H1 (cell line): ENCODE data around the gene CHD8. TPM values are rescaled to one million over a fixed set of nuclear protein-coding genes. Genes with fewer than 3 reads are reported as not detected.

Experiments
- CTCF ChIA-PET: fragments of 300-600 bp; sonication (Branson Sonifier 250); formaldehyde crosslinking; loops from one replicate; lab custom pipeline; 2021; ENCODE audit not compliant: partially characterized antibody; lab: Charles Lee
- POLR2A ChIA-PET: fragments of 300-600 bp; sonication (Branson Sonifier 250); formaldehyde crosslinking; loops from one replicate; lab custom pipeline; 2021; ENCODE audit warnings: inconsistent platforms; ENCODE audit not compliant: partially characterized antibody; lab: Charles Lee
- DNase-seq, 2 experiments: peaks; one replicate each; pipeline versions ENCODE4 v3.0.0 to v3.0.0-alpha.2; 2010 to 2022; ENCODE audit warnings: low spot score in 2 of 2, low read depth in 1 of 2, mixed read lengths in 1 of 2
- FAIRE-seq: peaks from 2 replicates; lab custom pipeline; 2011; peaks lifted over from hg19 to GRCh38; lab: Jason Lieb, UNC
- H2AFZ ChIP-seq: 2 replicates; pipeline ENCODE4 v1.8.1; 2012; ENCODE audit warnings: low read length, inconsistent platforms
- H2AK5ac ChIP-seq: 2 replicates; pipeline ENCODE4 v1.6.1; 2013; ENCODE audit warnings: low read depth, low read length
- H2BK120ac ChIP-seq: replicated peaks from 2 replicates; pipeline ENCODE3; 2013; ENCODE audit warnings: low read depth, low read length, inconsistent platforms
- H2BK12ac ChIP-seq: 2 replicates; pipeline ENCODE4 v1.6.1; 2013; ENCODE audit warnings: low read depth, low read length
- H2BK15ac ChIP-seq: 2 replicates; pipeline ENCODE4 v1.6.1; 2013; ENCODE audit warnings: low read length
- H2BK20ac ChIP-seq: 2 replicates; pipeline ENCODE4 v1.6.1; 2013; ENCODE audit warnings: low read length
- H2BK5ac ChIP-seq: 2 replicates; pipeline ENCODE4 v1.6.1; 2013; ENCODE audit warnings: low read depth, low read length
- H3K14ac ChIP-seq: 2 replicates; pipeline ENCODE4 v1.6.1; 2013; ENCODE audit warnings: inconsistent platforms; ENCODE audit not compliant: insufficient read length
- H3K18ac ChIP-seq: 2 replicates; pipeline ENCODE4 v1.6.1; 2013; ENCODE audit warnings: low read length; ENCODE audit errors: extremely low read depth
- H3K23ac ChIP-seq: 2 replicates; pipeline ENCODE4 v1.6.1; 2013; ENCODE audit warnings: inconsistent platforms; ENCODE audit not compliant: insufficient read length
- H3K23me2 ChIP-seq: 2 replicates; pipeline ENCODE4 v1.6.1; 2013; ENCODE audit warnings: low read depth, low read length
- H3K27ac ChIP-seq: 2 replicates; pipeline ENCODE4 v1.6.1; 2011; ENCODE audit warnings: low read depth, low read length, inconsistent platforms
- H3K27me3 ChIP-seq, 4 experiments: replicated peaks in 1 of 4; 1 replicate in 1 of 4; 2 replicates in 3 of 4; pipeline versions ENCODE4 v1.6.1 to v1.8.1; 2011 to 2013; ENCODE audit warnings: low read length in 3 of 4, mild to moderate bottlenecking in 3 of 4, inconsistent platforms in 2 of 4, mixed read lengths in 2 of 4, moderate library complexity in 1 of 4; ENCODE audit not compliant: control insufficient read depth in 3 of 4, insufficient read depth in 3 of 4; ENCODE audit errors: extremely low read depth in 1 of 4
- H3K36me3 ChIP-seq, 4 experiments: 2 replicates each; pipeline versions ENCODE4 v1.6.1 to v1.8.1; 2011 to 2013; ENCODE audit warnings: mild to moderate bottlenecking in 4 of 4, low read length in 3 of 4, moderate library complexity in 2 of 4, control low read depth in 1 of 4, inconsistent platforms in 1 of 4; ENCODE audit not compliant: insufficient read depth in 4 of 4, control insufficient read depth in 2 of 4
- H3K4ac ChIP-seq: replicated peaks from 2 replicates; pipeline ENCODE3; 2013; ENCODE audit warnings: low read length, low read depth, mixed read lengths, inconsistent platforms; ENCODE audit not compliant: insufficient read length
- H3K4me1 ChIP-seq, 4 experiments: replicated peaks in 1 of 4; 1 replicate in 1 of 4; 2 replicates in 3 of 4; pipeline versions ENCODE4 v1.6.1 to v1.8.1; 2011 to 2013; ENCODE audit warnings: low read length in 3 of 4, inconsistent platforms in 2 of 4, mixed read lengths in 1 of 4; ENCODE audit not compliant: insufficient read depth in 4 of 4, control insufficient read depth in 3 of 4
- H3K4me2 ChIP-seq, 2 experiments: 2 replicates each; pipeline versions ENCODE4 v1.6.1 to v1.8.1; 2011 to 2013; ENCODE audit warnings: low read depth in 2 of 2, low read length in 2 of 2, control low read depth in 1 of 2, inconsistent platforms in 1 of 2, mild to moderate bottlenecking in 1 of 2; ENCODE audit not compliant: insufficient read depth in 1 of 2
- H3K4me3 ChIP-seq, 4 experiments: fragments of 200-600, 300-600 bp in 1 of 4; sonication (generic), shearing (Covaris generic), sonication (Bioruptor Twin) in 1 of 4; 2 replicates each; pipeline versions ENCODE4 v1.5.1 to v1.8.1; 2011 to 2016; ENCODE audit warnings: low read length in 4 of 4, low read depth in 3 of 4, control low read depth in 2 of 4, inconsistent platforms in 2 of 4, mild to moderate bottlenecking in 2 of 4, mixed read lengths in 1 of 4, moderate library complexity in 1 of 4; ENCODE audit not compliant: insufficient read depth in 2 of 4; ENCODE audit errors: extremely low read depth in 1 of 4
- H3K56ac ChIP-seq: replicated peaks from 2 replicates; pipeline ENCODE3; 2013; ENCODE audit warnings: low read depth, mild to moderate bottlenecking, mixed read lengths, low read length, inconsistent platforms; ENCODE audit not compliant: insufficient read length
- H3K79me1 ChIP-seq: 2 replicates; pipeline ENCODE4 v1.6.1; 2013; ENCODE audit warnings: low read depth, low read length, control low read depth
- H3K79me2 ChIP-seq, 2 experiments: 2 replicates each; pipeline versions ENCODE4 v1.6.1 to v1.8.1; 2012 to 2013; ENCODE audit warnings: low read length in 2 of 2, mild to moderate bottlenecking in 2 of 2, inconsistent platforms in 1 of 2; ENCODE audit not compliant: insufficient read depth in 2 of 2, control insufficient read depth in 1 of 2
- H3K9ac ChIP-seq, 4 experiments: replicated peaks in 1 of 4; 1 replicate in 1 of 4; 2 replicates in 3 of 4; pipeline versions ENCODE4 v1.6.1 to v1.8.1; 2011 to 2013; ENCODE audit warnings: low read depth in 3 of 4, low read length in 3 of 4, control low read depth in 2 of 4, mild to moderate bottlenecking in 2 of 4, moderate library complexity in 2 of 4, inconsistent platforms in 1 of 4; ENCODE audit errors: extremely low read depth in 1 of 4
- H3K9me3 ChIP-seq, 2 experiments: 2 replicates each; pipeline versions ENCODE4 v1.6.1 to v1.8.1; 2012 to 2013; ENCODE audit warnings: mild to moderate bottlenecking in 2 of 2, moderate library complexity in 2 of 2, control low read depth in 1 of 2, inconsistent platforms in 1 of 2, low read depth in 1 of 2, low read length in 1 of 2, mixed read lengths in 1 of 2; ENCODE audit not compliant: insufficient read depth in 2 of 2
- H4K20me1 ChIP-seq, 2 experiments: replicated peaks in 1 of 2; 2 replicates each; pipeline versions ENCODE3 to v1.8.1; 2011 to 2013; ENCODE audit warnings: inconsistent platforms in 2 of 2, low read length in 2 of 2, mild to moderate bottlenecking in 1 of 2; ENCODE audit not compliant: insufficient read depth in 2 of 2, control insufficient read depth in 1 of 2
- H4K5ac ChIP-seq: 2 replicates; pipeline ENCODE4 v1.6.1; 2013; ENCODE audit warnings: low read length, low read depth, mixed read lengths, inconsistent platforms; ENCODE audit not compliant: insufficient read length
- H4K8ac ChIP-seq: 2 replicates; pipeline ENCODE4 v1.8.0; 2013; ENCODE audit warnings: mild to moderate bottlenecking, moderate library complexity, low read length, inconsistent platforms; ENCODE audit not compliant: insufficient read depth; ENCODE audit errors: extremely low read depth
- H4K91ac ChIP-seq: replicated peaks from 2 replicates; pipeline ENCODE3; 2013; ENCODE audit warnings: low read length, mixed read lengths, inconsistent platforms; ENCODE audit not compliant: insufficient read length
- JUND ChIP-seq: IDR thresholded peaks from 2 replicates; pipeline ENCODE4 v1.6.1; 2011; ENCODE audit warnings: mild to moderate bottlenecking, improper control_type of control experiment, low read length
- KDM5A ChIP-seq: fragments of 200-600 bp; IDR thresholded peaks from 2 replicates; pipeline ENCODE4 v1.7.1; 2012; ENCODE audit warnings: mild to moderate bottlenecking, low read length, inconsistent platforms, mixed read lengths
- PHF8 ChIP-seq: fragments of 200-600 bp; sonication (generic); conservative IDR thresholded peaks from 2 replicates; pipeline ENCODE4 v1.7.1; 2012; ENCODE audit warnings: low read depth, mild to moderate bottlenecking, inconsistent platforms, low read length, moderate library complexity
- POLR2A ChIP-seq, 2 experiments: IDR thresholded peaks; 1 replicate in 1 of 2; 2 replicates in 1 of 2; pipeline ENCODE4 v1.6.1; 2011; ENCODE audit warnings: low read depth in 2 of 2, low read length in 2 of 2, mild to moderate bottlenecking in 2 of 2; ENCODE audit errors: control extremely low read depth in 1 of 2
- POLR2AphosphoS5 ChIP-seq: IDR thresholded peaks from 2 replicates; pipeline ENCODE4 v1.6.1; 2011; ENCODE audit warnings: low read depth, low read length
- TAF1 ChIP-seq: IDR thresholded peaks from 2 replicates; pipeline ENCODE4 v1.6.1; 2011; ENCODE audit warnings: mild to moderate bottlenecking, low read depth, low read length
- TCF12 ChIP-seq: IDR thresholded peaks from 2 replicates; pipeline ENCODE4 v1.6.1; 2011; ENCODE audit warnings: low read depth, mild to moderate bottlenecking, low read length
- WGBS, 2 experiments: shearing (Covaris generic) in 1 of 2; methylation state at CpG; one replicate each; pipeline versions ENCODE4 v1.1.6 to v1.1.7; 2013 to 2015; ENCODE audit warnings: low lambda C conversion rate in 2 of 2, mixed read lengths in 2 of 2, inconsistent platforms in 1 of 2, low coverage in 1 of 2, missing lambda C conversion rate in 1 of 2; ENCODE audit not compliant: insufficient replicate concordance in 2 of 2, insufficient coverage in 1 of 2, insufficient read length in 1 of 2; ENCODE audit errors: extremely low coverage in 1 of 2, missing lambda C conversion rate in 1 of 2; 5-methylcytosine and 5-hydroxymethylcytosine counted together
- polyA plus RNA-seq, 7 experiments: library from polyadenylated mRNA; depleted of rRNA in 3 of 7; stranded (reverse) in 5 of 7; unstranded in 2 of 7; fragments of >200 nt in 5 of 7; fragments of 200-250 nt in 2 of 7; gene quantifications; 1 replicate in 5 of 7; 2 replicates in 1 of 7; 4 replicates in 1 of 7; pipeline versions ENCODE4 v1.2.1 to v1.2.3, GENCODE V29; 2011 to 2013; ENCODE audit warnings: missing spikeins in 2 of 7, mixed read lengths in 2 of 7
- total RNA-seq: library from RNA; stranded (reverse); fragmentation: NEBNext Ultra II Directional; extraction: Animal tissue kit (Norgen Biotek cat#: 25700); gene quantifications from 2 replicates; pipeline ENCODE4 v1.2.1, GENCODE V29; 2021

The CHD8 gene
- total and polyA plus RNA-seq, 2 of the 8 experiments (the other 6 are each of a cell fraction or from before 2014, with no cell fraction given), result 88.3 to 140 TPM

DNA sequence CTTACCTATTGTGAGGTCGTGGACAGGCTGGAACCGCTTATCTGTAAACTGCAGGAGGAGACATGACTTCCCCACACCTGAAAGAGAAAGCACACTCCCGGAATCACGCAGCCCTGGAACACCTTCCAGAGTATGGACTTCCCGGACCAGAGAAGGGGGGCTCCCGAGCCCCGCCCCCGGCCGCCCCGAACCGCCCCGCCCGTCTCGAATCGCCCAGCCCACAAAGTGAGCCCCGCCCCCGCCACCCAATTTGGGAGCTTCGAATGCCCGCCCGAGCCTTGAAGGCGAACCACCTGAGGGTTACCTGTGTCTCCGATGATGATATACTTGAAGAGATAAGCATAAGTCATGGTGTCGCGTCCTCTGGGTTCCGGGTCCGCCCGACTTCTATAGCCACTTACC is 20.6 kb upstream of the CHD8 start:
- no peak overlapping the region; the same call in 1 of the 2 replicates for H3K27ac ChIP-seq
- H3K79me2 ChIP-seq, result peaks cover 0 to 39% of the 10 kb centered on the region in 2 experiments; a peak in 3 of 4 replicates
- H2AFZ ChIP-seq, result peak overlapping the region; percentile 87; the same call in 1 of the 2 replicates
- H3K9me3 ChIP-seq, result no peaks in the 10 kb centered on the region
- ChIA-PET POLR2A (interaction anchor here (1.6 to 5.6 kb wide), 12 partner anchors 11 to 92 kb away, joined by 3 to 23 read pairs (median 8); partner anchors contain the start of genes METTL3, SALL2 and SUPT16H), CTCF (interaction anchor here (0.6 to 3.0 kb wide), 10 partner anchors 11 to 198 kb away, joined by 3 to 27 read pairs (median 4); partner anchors contain the start of gene SALL2)
- no peak overlapping the region for H3K14ac ChIP-seq
- H3K23ac ChIP-seq, result no peak overlapping the region
- no peak overlapping the region for H2BK12ac ChIP-seq
- no peak overlapping the region for H4K91ac ChIP-seq
- no peak overlapping the region for H2AK5ac ChIP-seq
- H2BK120ac ChIP-seq, result no peak overlapping the region
- TF ChIP-seq POLR2AphosphoS5 (peak; percentile 9), TCF12 (no peak), JUND (0 out of 2 replicates have a peak, but pooled peaks have one; percentile 12), TAF1 (peak; percentile 55; the same call in 1 of the 2 replicates), PHF8 (peak; percentile 60; the same call in 1 of the 2 replicates), POLR2A (IDR thresholded peaks at IDR 0.05; ENCODE audit: control extremely low read depth in 1 of 2, low read depth in 2 of 2, low read length in 2 of 2) (peak in 1 of 2 experiments; percentile 60; a peak in 1 of 3 replicates), KDM5A (no peak; the same call in 1 of the 2 replicates)
- peak overlapping the region; percentile 30 for H2BK5ac ChIP-seq
- H4K8ac ChIP-seq, result no peak overlapping the region
- H4K5ac ChIP-seq, result peak overlapping the region; percentile 86
- DNase-seq, result no peak
- H3K79me1 ChIP-seq, result no peaks in the 10 kb centered on the region
- peaks cover 0 to 16% (median 10%) of the 10 kb centered on the region in 4 experiments; a peak in 6 of 8 replicates for H3K36me3 ChIP-seq
- H3K4ac ChIP-seq, result no peak overlapping the region
- H3K23me2 ChIP-seq, result no peaks in the 10 kb centered on the region; the same call in 1 of the 2 replicates
- H3K9ac ChIP-seq, result peak overlapping the region; percentile 54 to 96 (median 68); a peak in 6 of 7 replicates
- no peaks in the 10 kb centered on the region; a peak in 1 of 7 replicates for H3K4me1 ChIP-seq
- no peak overlapping the region for H3K56ac ChIP-seq
- peak overlapping the region; percentile 79 to 100 (median 90) for H3K4me3 ChIP-seq
- H3K18ac ChIP-seq, result peak overlapping the region; percentile 53; the same call in 1 of the 2 replicates
- no peak overlapping the region for H2BK20ac ChIP-seq
- WGBS, 2 experiments, result 3% methylated on average over 22 of the region's 27 CpGs; no CpG with 5 or more reads in 1 of the 2 experiments
- no peaks in the 10 kb centered on the region for H3K27me3 ChIP-seq
- no peaks in the 10 kb centered on the region for H4K20me1 ChIP-seq
- peak overlapping the region; percentile 65 to 72 for H3K4me2 ChIP-seq
- no peak overlapping the region for H2BK15ac ChIP-seq
- no peak for FAIRE-seq
